Muscle layer of duodenum (tissue), 2 donors: ENCODE results near the gene HOXA10.

ENCODE experiments used
- H3K27ac ChIP-seq: one replicate; pipeline ENCODE4 v1.7.0; 2013; ENCODE audit warnings: mild to moderate bottlenecking, low read length
- H3K27me3 ChIP-seq: one replicate; pipeline ENCODE4 v1.7.0; 2013; ENCODE audit warnings: low read depth, mild to moderate bottlenecking, control low read depth, low read length
- H3K36me3 ChIP-seq, 2 donors: one replicate each; pipeline ENCODE4 v1.7.0; 2013; ENCODE audit warnings: low read length in 2 of 2, control low read depth in 1 of 2, mild to moderate bottlenecking in 1 of 2; ENCODE audit not compliant: insufficient read depth in 2 of 2, control insufficient read depth in 1 of 2
- H3K4me1 ChIP-seq, 2 donors: one replicate each; pipeline ENCODE4 v1.7.0; 2013; ENCODE audit warnings: low read length in 2 of 2, mild to moderate bottlenecking in 2 of 2, control low read depth in 1 of 2, moderate library complexity in 1 of 2; ENCODE audit not compliant: insufficient read depth in 2 of 2, control insufficient read depth in 1 of 2
- H3K4me3 ChIP-seq, 2 donors: one replicate each; pipeline ENCODE4 v1.7.0; 2013; ENCODE audit warnings: low read length in 2 of 2, low read depth in 1 of 2, mild to moderate bottlenecking in 1 of 2
- H3K9me3 ChIP-seq, 2 donors: one replicate each; pipeline ENCODE4 v1.7.0; 2013; ENCODE audit warnings: low read length in 2 of 2, control low read depth in 1 of 2, mild to moderate bottlenecking in 1 of 2; ENCODE audit not compliant: control insufficient read depth in 1 of 2
- donor health status: healthy.

Gene HOXA10

DNA sequence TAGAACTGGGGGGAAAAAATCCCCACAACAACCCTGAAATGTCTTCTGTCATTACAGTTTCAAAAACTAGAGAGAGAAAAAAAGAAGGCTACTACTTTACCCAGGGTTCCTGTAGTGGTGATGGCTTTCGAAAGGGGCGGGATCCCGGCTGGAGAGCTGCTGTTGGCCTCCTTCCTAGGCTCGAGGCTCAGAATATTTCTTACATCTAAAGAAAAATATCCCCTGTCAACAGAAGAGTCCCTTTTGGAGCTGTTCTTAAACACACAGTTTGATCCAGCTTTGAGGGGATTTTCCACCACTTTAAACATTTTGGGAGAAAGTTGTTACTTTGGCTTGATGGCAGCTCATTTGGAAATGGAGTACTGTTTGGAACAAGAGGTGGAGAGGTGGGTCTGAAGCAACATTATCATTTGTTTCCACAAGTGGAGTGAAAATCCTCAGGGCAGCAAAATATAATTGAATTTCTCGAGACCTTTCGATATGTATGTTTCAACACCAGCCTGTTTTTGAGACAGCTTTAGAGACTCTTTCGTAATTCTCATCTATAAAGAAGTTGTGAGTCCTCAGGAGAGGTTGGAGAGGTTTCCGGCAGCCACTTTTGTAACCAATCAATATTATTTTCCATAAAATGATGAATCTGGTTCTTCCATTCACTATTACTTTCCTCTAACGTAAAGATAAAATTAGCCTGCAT is 20.7 kb upstream of the HOXA10 start:
- no peak overlapping the region for H3K27ac ChIP-seq
- H3K9me3 ChIP-seq, result no peaks in the 10 kb centered on the region
- peaks cover 85% of the 10 kb centered on the region for H3K27me3 ChIP-seq
- H3K4me3 ChIP-seq, result no peak overlapping the region
- peaks cover 0 to 28% of the 10 kb centered on the region in 2 donors for H3K4me1 ChIP-seq
- H3K36me3 ChIP-seq, result no peaks in the 10 kb centered on the region

DNA sequence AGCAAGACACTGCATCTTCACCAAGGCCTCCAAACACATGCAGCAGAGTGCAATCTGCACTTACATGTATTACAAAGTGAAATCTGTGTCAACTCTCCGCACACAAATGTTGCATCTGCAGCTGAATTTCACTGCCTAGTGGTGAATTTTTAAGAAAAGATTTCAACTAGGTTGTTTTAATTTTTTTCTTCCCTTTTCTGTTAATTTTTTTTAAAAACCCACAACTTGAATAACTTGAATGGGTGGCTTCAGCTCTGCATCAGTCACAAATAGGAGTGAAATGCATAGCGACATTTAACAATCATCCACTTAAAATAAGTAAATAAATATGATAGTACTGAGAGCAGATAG is 19.9 kb upstream of the HOXA10 start:
- Histone ChIP-seq H3K4me1 (peaks cover 0 to 25% of the 10 kb centered on the region in 2 donors), H3K27ac (no peak overlapping the region), H3K36me3 (no peaks in the 10 kb centered on the region), H3K27me3 (peaks cover 90% of the 10 kb centered on the region), H3K9me3 (no peaks in the 10 kb centered on the region), H3K4me3 (no peak overlapping the region)

DNA sequence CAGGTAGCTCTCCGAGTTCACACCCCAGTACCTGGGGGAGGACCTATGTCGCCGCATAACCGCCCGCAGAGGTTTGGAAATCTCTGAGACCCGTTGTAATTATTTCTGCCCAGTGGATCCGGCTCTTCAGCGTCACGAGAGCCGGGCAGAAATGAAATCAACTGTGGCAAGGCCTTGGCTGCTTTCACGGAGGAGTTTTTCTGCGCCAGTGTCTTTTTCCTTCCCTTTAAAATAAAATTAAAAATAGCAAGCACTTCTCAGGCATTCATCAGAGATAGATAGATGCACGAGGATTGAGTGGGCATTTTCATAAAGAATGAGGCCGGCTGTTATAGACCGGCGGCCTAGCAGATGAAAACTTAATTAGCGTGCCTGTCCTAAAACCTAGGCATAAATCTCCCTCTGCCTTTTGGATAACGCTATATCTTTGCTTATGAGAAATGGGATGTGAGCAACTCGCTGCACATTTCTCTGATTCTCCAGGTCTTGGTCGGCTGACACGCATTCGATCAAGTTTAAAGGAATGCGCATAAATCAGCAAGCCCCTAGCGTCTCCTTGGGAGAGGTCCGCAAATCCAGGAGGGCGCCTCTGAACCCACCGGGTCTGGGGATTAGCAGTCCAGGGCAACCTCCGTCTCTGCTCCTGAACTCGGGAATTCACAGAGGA is 19.3 kb upstream of the HOXA10 start:
- H3K4me3 ChIP-seq, result peak overlapping the region in 1 of 2 donors; percentile 43
- H3K9me3 ChIP-seq, result no peaks in the 10 kb centered on the region
- no peaks in the 10 kb centered on the region for H3K36me3 ChIP-seq
- no peak overlapping the region for H3K27ac ChIP-seq
- peaks cover 90% of the 10 kb centered on the region for H3K27me3 ChIP-seq
- peaks cover 0 to 24% of the 10 kb centered on the region in 2 donors for H3K4me1 ChIP-seq

DNA sequence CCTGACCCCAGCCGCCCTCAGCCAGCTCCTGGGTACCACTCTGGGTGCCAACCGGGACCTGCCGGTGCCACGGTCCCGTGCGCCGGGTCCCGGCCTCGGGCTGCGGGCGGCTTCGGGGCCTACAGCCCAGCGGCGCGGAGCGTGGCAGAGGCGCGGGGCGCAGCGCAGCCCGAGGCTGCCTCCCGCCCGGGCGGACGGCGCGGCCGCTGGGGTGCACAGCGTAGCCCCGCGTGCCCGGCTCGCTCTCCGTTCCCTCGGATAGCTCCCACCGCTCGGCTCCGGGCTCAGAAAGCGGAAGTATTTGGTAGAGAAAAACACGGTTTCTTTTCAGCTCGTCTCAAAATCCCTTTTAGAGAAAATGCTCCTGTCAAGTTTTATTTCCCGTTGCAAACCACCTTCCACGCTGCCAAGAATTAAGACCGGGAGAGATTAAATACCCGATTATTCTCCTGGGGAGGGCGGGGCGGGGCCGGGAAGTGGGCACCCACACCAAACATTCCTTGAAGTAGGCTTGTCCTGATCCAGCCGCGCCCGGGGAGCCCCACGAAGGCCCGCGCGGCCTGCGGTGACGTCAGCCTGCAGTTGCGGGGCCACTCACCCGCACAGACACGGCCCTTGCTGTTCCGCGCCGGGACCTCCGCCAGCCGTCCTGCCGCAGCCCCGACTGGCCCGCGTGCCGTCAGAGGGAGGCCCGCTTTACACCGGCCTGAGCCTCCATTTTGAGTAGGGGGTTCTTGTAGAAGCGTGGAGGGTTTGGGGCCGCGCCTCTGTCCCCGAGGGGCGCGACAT is 18.6 kb upstream of the HOXA10 start:
- Histone ChIP-seq H3K4me1 (peaks cover 0 to 28% of the 10 kb centered on the region in 2 donors), H3K27ac (no peak overlapping the region), H3K36me3 (no peaks in the 10 kb centered on the region), H3K27me3 (peaks cover 90% of the 10 kb centered on the region), H3K4me3 (peak overlapping the region; percentile 3 to 43), H3K9me3 (no peaks in the 10 kb centered on the region)

DNA sequence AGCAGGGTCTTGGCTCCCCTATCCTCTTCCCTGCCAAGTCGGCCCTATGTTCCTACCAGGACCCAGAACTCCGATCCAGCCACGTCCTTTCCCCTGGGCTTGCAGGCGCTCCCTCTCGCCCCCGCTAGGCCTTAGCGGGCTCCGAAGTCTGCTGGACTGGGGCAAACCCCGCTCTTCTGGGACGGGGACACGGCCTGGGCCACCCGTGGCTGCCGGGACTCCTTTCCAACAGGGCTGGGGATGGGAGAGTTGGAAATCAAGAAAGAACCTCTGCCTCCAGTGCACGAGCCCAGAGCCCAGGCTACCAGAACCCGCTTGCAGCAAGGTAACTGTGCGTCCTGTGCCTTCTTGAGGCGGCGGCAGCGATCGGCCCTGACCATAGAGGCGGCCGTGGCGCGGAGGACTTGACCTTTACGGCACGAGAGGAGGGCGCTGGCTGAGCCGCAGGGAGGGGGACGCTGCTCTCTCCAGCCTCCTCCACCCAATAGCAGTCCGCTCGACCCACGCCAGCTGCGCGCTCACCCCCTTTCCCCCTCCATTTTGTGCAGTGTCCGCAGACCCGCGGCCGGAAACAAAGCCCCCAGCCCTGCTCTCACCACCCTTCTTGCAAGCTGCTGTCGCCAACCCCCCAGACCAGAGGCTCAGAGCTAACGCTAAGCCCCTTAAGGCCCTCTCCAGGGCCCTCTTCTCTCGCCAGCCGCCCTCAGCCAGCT is 17.9 kb upstream of the HOXA10 start:
- peak overlapping the region in 1 of 2 donors; percentile 43 for H3K4me3 ChIP-seq
- peaks cover 0 to 3% of the 10 kb centered on the region in 2 donors for H3K9me3 ChIP-seq
- H3K36me3 ChIP-seq, result no peaks in the 10 kb centered on the region
- H3K27ac ChIP-seq, result no peak overlapping the region
- H3K27me3 ChIP-seq, result peaks cover 90% of the 10 kb centered on the region
- H3K4me1 ChIP-seq, result peaks cover 0 to 30% of the 10 kb centered on the region in 2 donors

DNA sequence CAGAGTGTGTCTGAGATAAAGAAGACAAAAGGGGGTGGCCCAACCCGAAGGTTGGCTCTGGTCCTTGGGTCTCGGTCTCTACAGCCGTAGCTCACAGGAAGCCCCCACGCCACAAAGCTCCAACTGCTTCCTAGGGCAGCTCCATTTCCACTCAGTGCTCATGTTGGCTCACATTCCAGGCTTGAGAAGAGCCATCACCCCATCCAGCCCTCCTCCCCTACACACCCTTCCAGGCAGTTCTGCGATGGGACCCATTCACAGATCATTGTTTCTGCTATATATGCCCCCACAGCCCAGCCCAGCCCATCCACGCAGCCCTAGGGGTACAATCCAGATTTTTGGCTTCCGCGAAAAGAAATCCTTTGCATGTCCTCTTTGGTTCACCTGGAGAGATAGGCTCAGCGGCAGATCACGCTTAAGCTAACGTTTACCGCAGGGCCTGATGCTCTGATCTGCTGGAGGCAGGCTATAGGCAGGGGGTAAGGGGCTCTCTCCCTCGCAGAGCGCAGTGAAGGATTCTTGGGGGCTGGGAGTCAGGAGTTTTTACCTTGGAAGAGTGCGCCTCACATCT is 17.1 kb upstream of the HOXA10 start:
- peaks cover 90% of the 10 kb centered on the region for H3K27me3 ChIP-seq
- H3K4me3 ChIP-seq, result no peak overlapping the region
- peaks cover 0 to 30% of the 10 kb centered on the region in 2 donors for H3K4me1 ChIP-seq
- no peak overlapping the region for H3K27ac ChIP-seq
- no peaks in the 10 kb centered on the region for H3K36me3 ChIP-seq
- H3K9me3 ChIP-seq, result peaks cover 0 to 4% of the 10 kb centered on the region in 2 donors

DNA sequence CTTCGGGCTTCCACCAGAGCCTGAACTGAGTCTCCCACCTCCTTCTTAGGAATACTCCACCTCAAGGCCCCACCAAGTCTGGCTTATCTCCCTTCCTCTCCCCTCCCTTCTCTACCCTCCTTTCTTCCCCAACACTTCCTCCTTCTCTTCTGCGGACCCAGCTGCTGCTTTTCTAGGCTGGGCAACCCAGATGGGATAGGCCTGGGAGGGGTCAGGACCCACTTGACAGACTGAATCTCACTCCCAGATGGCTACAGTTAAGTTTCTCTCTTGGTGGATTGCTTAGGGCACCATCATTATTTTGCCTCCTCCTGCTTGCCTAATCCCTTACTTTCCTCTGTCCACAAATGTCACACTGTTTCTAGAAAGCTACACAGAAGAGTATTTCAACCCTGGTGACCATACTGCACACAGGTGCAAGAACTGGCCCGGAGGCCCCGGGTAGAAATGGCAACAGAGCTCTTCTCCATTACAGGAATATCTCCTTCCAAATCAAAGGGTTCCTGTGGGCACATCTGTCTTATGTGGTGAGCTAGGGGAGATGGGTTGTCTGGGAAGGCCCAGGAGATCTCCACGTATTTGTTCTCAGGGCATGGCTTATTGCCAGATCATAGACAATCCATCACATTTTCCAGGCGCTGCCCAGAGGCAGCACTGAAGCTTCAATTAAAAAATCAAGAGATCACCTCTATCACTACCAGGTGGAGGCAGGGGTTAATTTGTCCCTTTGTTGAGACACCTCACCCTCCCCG is 16.1 kb upstream of the HOXA10 start:
- no peak overlapping the region for H3K27ac ChIP-seq
- H3K4me3 ChIP-seq, result no peak overlapping the region
- H3K36me3 ChIP-seq, result no peaks in the 10 kb centered on the region
- H3K27me3 ChIP-seq, result peaks cover 95% of the 10 kb centered on the region
- peaks cover 0 to 33% of the 10 kb centered on the region in 2 donors for H3K4me1 ChIP-seq
- H3K9me3 ChIP-seq, result peaks cover 0 to 8% of the 10 kb centered on the region in 2 donors

DNA sequence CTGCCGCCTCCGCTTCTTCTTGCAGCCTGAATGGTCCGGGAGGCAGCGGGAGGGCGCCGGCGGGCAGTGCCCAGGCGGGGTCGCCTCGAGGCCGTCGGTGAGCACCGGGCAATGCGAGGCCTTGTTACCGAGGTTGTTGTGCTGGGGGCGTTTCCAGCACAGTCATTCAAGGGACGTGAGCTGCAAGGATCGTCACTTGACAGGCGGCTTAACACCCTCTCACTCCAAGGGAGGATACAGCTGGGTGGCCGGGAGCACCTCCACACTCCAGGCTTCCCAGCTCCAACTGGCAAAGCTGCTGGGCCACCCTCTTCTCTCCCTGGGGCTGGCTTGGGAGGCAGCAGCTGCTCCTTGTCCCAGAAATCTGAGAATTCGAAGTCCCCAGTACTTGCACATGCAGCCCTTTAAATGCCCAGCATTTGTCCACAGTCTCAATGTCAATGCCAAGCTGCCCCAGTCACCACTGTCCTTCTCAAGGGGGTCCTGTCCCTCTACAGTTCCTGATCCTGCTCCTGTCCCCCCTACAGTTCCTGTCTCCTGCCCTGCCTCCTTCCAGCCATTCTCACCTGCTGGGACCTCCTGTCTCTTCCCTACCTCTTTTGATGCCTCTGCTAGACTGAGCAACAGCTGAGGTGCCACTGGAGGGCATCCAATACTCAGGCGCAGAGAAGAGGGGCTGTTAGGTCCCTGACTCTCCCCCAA is 15.3 kb upstream of the HOXA10 start:
- Histone ChIP-seq H3K36me3 (no peaks in the 10 kb centered on the region), H3K27ac (no peak overlapping the region), H3K27me3 (peaks cover 94% of the 10 kb centered on the region), H3K4me1 (peaks cover 0 to 41% of the 10 kb centered on the region in 2 donors), H3K4me3 (no peak overlapping the region), H3K9me3 (peaks cover 0 to 8% of the 10 kb centered on the region in 2 donors)

DNA sequence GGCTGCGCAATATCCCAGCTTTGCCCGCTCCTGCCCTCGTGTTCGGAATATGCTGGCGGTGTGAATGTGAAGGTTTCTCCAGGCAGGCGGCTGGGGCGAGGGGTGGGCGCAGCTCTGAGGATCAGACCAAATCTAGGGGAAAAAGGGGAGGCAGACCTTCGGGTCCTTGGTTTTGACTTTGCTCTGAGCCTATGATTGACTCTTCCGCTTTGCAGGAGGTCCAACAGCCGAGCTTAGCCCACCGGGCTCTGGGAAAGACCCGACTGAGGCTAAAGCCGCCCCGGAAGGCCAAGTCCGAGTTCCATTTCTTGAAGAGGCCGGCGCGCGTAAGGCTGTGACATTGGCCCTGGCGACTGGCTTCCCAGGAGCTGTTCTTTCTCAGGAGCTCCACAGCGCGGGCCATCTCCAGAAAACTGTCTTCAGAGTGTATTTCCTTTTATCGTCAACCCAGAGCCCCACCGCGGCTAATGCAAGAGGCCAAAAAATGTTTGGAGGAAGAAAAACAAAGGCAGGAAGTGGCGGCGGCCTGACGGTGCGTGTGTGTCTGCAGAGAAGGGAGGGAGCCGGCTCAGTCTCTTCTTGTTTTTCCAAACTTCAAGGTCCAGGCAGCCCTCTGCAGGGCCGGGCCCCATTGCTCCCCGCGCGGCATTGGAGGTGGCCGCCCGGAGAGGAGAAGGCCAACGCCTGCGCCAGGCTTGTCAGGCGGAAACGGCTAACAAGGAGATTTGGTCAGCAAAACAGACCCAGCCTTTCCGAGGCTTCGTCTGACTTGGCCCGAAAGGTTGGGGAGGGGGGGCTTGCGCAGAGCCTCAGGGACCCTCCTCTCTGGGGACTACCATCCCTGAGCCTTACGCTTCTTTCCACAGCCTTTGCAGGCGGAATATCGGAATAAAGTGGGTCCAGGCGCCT is 14.5 kb upstream of the HOXA10 start:
- H3K27ac ChIP-seq, result no peak overlapping the region
- H3K4me1 ChIP-seq, result peaks cover 0 to 48% of the 10 kb centered on the region in 2 donors
- peaks cover 0 to 8% of the 10 kb centered on the region in 2 donors for H3K9me3 ChIP-seq
- peak overlapping the region in 1 of 2 donors; percentile 33 for H3K4me3 ChIP-seq
- H3K27me3 ChIP-seq, result peaks cover 92% of the 10 kb centered on the region
- H3K36me3 ChIP-seq, result no peaks in the 10 kb centered on the region
